ENCODE measurements around the gene ACOX2.

The ACOX2 gene

GRCh38 chr3:58564054-58564453, 27.1 kb upstream of the ACOX2 start:
- no peaks in the 10 kb centered on the region for H3K36me3 ChIP-seq (ENCODE audit: insufficient read depth, low read length)
- no peak for DNase-seq (ENCODE audit: low read depth, low spot score)
- no peaks in the 10 kb centered on the region for H3K9me3 ChIP-seq (ENCODE audit: low read depth, low read length)
- H3K4me3 ChIP-seq, result no peak overlapping the region
- no peak overlapping the region for H3K27ac ChIP-seq
- H3K9ac ChIP-seq (ENCODE audit: insufficient read length), result no peak overlapping the region
- TF ChIP-seq EZH2 (IDR thresholded peaks at IDR 0.05) (no peak), FOXP2 (optimal IDR thresholded peaks at IDR 0.05; ENCODE audit: control extremely low read depth, extremely low read length, insufficient read depth) (no peak), POLR2AphosphoS5 (IDR thresholded peaks at IDR 0.05; ENCODE audit: borderline replicate concordance, low read depth, low read length) (no peak)

GRCh38 chr3:58563386-58564035, 26.5 kb upstream of the ACOX2 start:
- DNase-seq (ENCODE audit: low read depth, low spot score), result no peak
- H3K36me3 ChIP-seq (ENCODE audit: insufficient read depth, low read length), result no peaks in the 10 kb centered on the region
- TF ChIP-seq POLR2AphosphoS5 (IDR thresholded peaks at IDR 0.05; ENCODE audit: borderline replicate concordance, low read depth, low read length) (no peak), FOXP2 (optimal IDR thresholded peaks at IDR 0.05; ENCODE audit: control extremely low read depth, extremely low read length, insufficient read depth) (no peak), EZH2 (IDR thresholded peaks at IDR 0.05) (no peak)
- no peaks in the 10 kb centered on the region for H3K9me3 ChIP-seq (ENCODE audit: low read depth, low read length)
- H3K27ac ChIP-seq, result no peak overlapping the region
- no peak overlapping the region for H3K9ac ChIP-seq (ENCODE audit: insufficient read length)
- no peak overlapping the region for H3K4me3 ChIP-seq

GRCh38 chr3:58562498-58562897, 25.5 kb upstream of the ACOX2 start:
- no peaks in the 10 kb centered on the region for H3K36me3 ChIP-seq (ENCODE audit: insufficient read depth, low read length)
- TF ChIP-seq POLR2AphosphoS5 (IDR thresholded peaks at IDR 0.05; ENCODE audit: borderline replicate concordance, low read depth, low read length) (no peak), FOXP2 (optimal IDR thresholded peaks at IDR 0.05; ENCODE audit: control extremely low read depth, extremely low read length, insufficient read depth) (no peak), EZH2 (IDR thresholded peaks at IDR 0.05) (no peak)
- H3K4me3 ChIP-seq, result no peak overlapping the region
- no peak overlapping the region for H3K27ac ChIP-seq
- no peak overlapping the region for H3K9ac ChIP-seq (ENCODE audit: insufficient read length)
- no peaks in the 10 kb centered on the region for H3K9me3 ChIP-seq (ENCODE audit: low read depth, low read length)
- no peak for DNase-seq (ENCODE audit: low read depth, low spot score)

GRCh38 chr3:58560771-58561311, 23.9 kb upstream of the ACOX2 start:
- Histone ChIP-seq H3K27ac (no peak overlapping the region), H3K36me3 (ENCODE audit: insufficient read depth, low read length) (no peaks in the 10 kb centered on the region), H3K4me3 (no peak overlapping the region), H3K9ac (ENCODE audit: insufficient read length) (no peak overlapping the region), H3K9me3 (ENCODE audit: low read depth, low read length) (no peaks in the 10 kb centered on the region)
- no peak for TF ChIP-seq POLR2AphosphoS5 (IDR thresholded peaks at IDR 0.05; ENCODE audit: borderline replicate concordance, low read depth, low read length)
- no peak for TF ChIP-seq FOXP2 (optimal IDR thresholded peaks at IDR 0.05; ENCODE audit: control extremely low read depth, extremely low read length, insufficient read depth)
- no peak for TF ChIP-seq EZH2 (IDR thresholded peaks at IDR 0.05)
- no peak for DNase-seq (ENCODE audit: low read depth, low spot score)

GRCh38 chr3:58559586-58559985, 22.6 kb upstream of the ACOX2 start:
- H3K36me3 ChIP-seq (ENCODE audit: insufficient read depth, low read length), result no peaks in the 10 kb centered on the region
- no peaks in the 10 kb centered on the region for H3K9me3 ChIP-seq (ENCODE audit: low read depth, low read length)
- no peak for DNase-seq (ENCODE audit: low read depth, low spot score)
- H3K9ac ChIP-seq (ENCODE audit: insufficient read length), result no peak overlapping the region
- H3K27ac ChIP-seq, result no peak overlapping the region
- no peak overlapping the region for H3K4me3 ChIP-seq
- TF ChIP-seq EZH2 (IDR thresholded peaks at IDR 0.05) (no peak), POLR2AphosphoS5 (IDR thresholded peaks at IDR 0.05; ENCODE audit: borderline replicate concordance, low read depth, low read length) (no peak), FOXP2 (optimal IDR thresholded peaks at IDR 0.05; ENCODE audit: control extremely low read depth, extremely low read length, insufficient read depth) (no peak)

DNA sequence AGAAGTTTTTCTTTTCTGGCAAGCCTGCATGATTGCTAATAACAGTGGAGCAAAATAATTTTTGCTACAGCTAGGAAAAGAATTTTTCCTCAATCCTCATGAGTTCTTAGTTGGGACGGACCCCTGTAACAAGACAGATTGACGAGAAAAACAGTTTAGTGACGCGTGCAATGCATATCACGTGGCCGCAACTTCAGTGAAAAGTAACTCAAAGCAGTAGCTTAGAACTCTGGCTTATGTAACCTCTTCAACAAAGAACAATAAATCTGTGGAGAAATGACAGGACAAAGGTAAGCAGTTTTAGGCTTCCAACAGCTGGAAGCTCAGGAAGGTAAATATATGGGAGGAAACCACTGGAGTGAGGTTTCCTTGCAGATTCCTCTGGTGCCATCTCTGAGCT, 20.5 kb upstream of the ACOX2 start:
- DNase-seq (ENCODE audit: low read depth, low spot score), result no peak
- H3K4me3 ChIP-seq, result no peak overlapping the region
- no peak overlapping the region for H3K9ac ChIP-seq (ENCODE audit: insufficient read length)

DNA sequence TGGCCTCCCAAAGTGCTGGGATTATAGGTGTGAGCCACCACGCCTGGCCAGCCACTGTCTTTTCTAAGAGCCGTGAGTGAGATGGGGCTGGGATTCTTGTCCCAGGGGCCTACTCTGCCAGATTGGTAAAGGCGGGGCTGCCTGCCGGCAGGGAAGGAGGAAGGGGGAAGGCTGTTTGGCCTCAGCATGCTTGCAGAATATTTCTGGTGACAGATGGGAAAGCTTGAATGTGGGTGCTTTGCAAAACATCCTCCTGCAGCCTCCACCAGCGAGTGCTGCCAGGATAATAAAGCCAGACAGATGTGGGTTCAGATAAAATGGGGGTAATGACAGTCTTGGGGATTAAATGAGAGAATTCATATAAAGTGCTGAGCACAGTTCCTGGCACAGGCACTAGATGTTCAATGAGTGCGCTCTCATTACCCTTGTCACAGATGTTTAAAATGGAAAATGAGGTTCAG, 19.8 kb upstream of the ACOX2 start:
- no peak for TF ChIP-seq FOXP2 (optimal IDR thresholded peaks at IDR 0.05; ENCODE audit: control extremely low read depth, extremely low read length, insufficient read depth)
- TF ChIP-seq POLR2AphosphoS5 (IDR thresholded peaks at IDR 0.05; ENCODE audit: borderline replicate concordance, low read depth, low read length), result no peak
- TF ChIP-seq EZH2 (IDR thresholded peaks at IDR 0.05), result no peak
- Histone ChIP-seq H3K4me3 (no peak overlapping the region), H3K9ac (ENCODE audit: insufficient read length) (no peak overlapping the region), H3K27ac (no peak overlapping the region), H3K36me3 (ENCODE audit: insufficient read depth, low read length) (no peaks in the 10 kb centered on the region), H3K9me3 (ENCODE audit: low read depth, low read length) (no peaks in the 10 kb centered on the region)
- DNase-seq (ENCODE audit: low read depth, low spot score), result no peak

More for the DNA sequence above, 20.5 kb upstream of the ACOX2 start:
- TF ChIP-seq FOXP2 (optimal IDR thresholded peaks at IDR 0.05; ENCODE audit: control extremely low read depth, extremely low read length, insufficient read depth), result no peak
- TF ChIP-seq EZH2 (IDR thresholded peaks at IDR 0.05), result no peak
- H3K9me3 ChIP-seq (ENCODE audit: low read depth, low read length), result no peaks in the 10 kb centered on the region
- H3K27ac ChIP-seq, result no peak overlapping the region
- no peaks in the 10 kb centered on the region for H3K36me3 ChIP-seq (ENCODE audit: insufficient read depth, low read length)

- DNase-seq (ENCODE audit: low read depth, low spot score), result no peak
- H3K9me3 ChIP-seq (ENCODE audit: low read depth, low read length), result no peaks in the 10 kb centered on the region
- H3K9ac ChIP-seq (ENCODE audit: insufficient read length), result no peak overlapping the region
- no peak overlapping the region for H3K4me3 ChIP-seq
- H3K36me3 ChIP-seq (ENCODE audit: insufficient read depth, low read length), result no peaks in the 10 kb centered on the region
- TF ChIP-seq POLR2AphosphoS5 (IDR thresholded peaks at IDR 0.05; ENCODE audit: borderline replicate concordance, low read depth, low read length) (no peak), FOXP2 (optimal IDR thresholded peaks at IDR 0.05; ENCODE audit: control extremely low read depth, extremely low read length, insufficient read depth) (no peak), EZH2 (IDR thresholded peaks at IDR 0.05) (no peak)
- no peak overlapping the region for H3K27ac ChIP-seq
These were observed 19.0 kb upstream of the ACOX2 start for GRCh38 chr3:58556001-58556400.

- DNase-seq (ENCODE audit: low read depth, low spot score), result no peak
These were observed 18.2 kb upstream of the ACOX2 start for GRCh38 chr3:58555203-58555602.

More at GRCh38 chr3:58555203-58555602, 18.2 kb upstream of the ACOX2 start:
- H3K9me3 ChIP-seq (ENCODE audit: low read depth, low read length), result no peaks in the 10 kb centered on the region
- no peak overlapping the region for H3K9ac ChIP-seq (ENCODE audit: insufficient read length)
- TF ChIP-seq POLR2AphosphoS5 (IDR thresholded peaks at IDR 0.05; ENCODE audit: borderline replicate concordance, low read depth, low read length) (no peak), FOXP2 (optimal IDR thresholded peaks at IDR 0.05; ENCODE audit: control extremely low read depth, extremely low read length, insufficient read depth) (no peak)
- H3K27ac ChIP-seq, result no peak overlapping the region
- H3K4me3 ChIP-seq, result no peak overlapping the region
- no peaks in the 10 kb centered on the region for H3K36me3 ChIP-seq (ENCODE audit: insufficient read depth, low read length)
